DMS 273 (cell line): ENCODE results near the gene SIVA1.

Experiments
- DNase-seq: peaks from one replicate; lab custom pipeline; 2025; ENCODE audit not compliant: unreplicated experiment; lab: John Stamatoyannopoulos, UW

The SIVA1 gene

DNA sequence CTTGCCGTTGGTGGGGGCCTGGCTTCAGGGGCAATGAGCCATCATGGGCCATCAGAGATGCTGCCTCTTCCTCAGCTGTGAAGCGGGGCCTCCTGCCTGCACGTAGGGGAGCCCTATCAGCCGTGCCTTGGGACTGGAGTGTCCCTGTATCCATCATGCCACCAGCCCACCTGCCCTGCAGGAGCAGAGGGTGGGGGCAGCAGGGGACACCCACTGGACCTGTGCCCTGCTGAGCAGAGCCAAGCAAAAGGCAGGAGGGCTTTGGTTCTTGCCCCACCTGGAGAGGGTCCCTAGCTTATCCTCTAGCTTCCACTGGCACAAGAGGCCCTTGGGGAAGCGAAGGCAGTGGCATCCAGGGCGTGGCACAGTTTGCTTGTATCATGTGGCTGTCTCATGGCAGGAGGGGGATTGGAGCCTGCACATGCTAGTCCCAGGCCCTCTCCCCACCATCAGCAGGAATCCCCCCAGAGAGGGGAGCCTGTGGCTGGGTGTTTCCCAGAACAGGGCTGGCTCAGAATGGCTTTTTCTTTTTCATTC is 18.8 kb upstream of the SIVA1 start:
- no peak for DNase-seq

- DNase-seq = no peak
These were observed 18.4 kb upstream of the SIVA1 start for GRCh38 chr14:104734601-104734990.

GRCh38 chr14:104734991-104735779 is 17.8 kb upstream of the SIVA1 start:
- no peak for DNase-seq

DNA sequence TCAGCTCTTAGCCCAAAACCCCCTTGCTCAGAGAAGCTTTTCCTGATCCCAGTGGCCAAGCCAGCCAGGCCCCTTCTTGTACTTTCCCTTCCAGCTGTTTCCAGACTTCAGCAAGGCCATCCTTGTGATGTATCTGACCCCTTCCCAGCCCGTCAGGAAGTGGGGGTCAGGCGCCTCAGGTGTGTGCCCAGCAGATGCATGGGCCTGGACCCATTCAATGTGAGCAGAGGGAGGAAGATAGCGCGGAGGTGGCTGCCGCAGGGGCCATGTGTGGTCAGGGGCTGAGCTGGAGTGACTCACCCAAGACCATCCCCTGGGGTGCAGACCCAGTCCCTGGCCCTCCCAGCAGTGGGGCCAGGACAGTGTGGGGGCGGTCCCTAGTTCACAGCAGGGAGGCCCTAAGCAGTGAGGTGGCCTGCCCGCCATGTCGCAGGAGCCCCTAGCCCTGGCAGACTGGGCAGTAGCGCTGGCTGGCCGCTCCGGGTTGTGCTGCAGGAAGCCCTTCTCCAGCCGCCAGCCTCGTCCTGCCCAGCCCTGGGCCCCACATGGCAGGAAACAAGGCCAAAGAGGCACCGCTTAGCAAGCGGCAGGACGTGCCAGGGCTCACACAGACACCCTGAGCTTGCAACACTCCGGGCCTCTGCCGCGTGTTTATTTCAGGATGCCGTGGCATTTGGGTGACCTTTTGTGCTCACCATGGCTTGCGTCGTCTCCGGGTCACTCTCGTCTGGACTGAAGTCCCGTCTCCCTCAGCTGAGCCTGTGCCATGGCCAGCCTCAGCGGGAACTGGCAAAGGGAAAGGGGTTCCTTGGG is 16.9 kb upstream of the SIVA1 start:
- DNase-seq = no peak

GRCh38 chr14:104738375-104739019 is 14.4 kb upstream of the SIVA1 start:
- DNase-seq = no peak

DNA sequence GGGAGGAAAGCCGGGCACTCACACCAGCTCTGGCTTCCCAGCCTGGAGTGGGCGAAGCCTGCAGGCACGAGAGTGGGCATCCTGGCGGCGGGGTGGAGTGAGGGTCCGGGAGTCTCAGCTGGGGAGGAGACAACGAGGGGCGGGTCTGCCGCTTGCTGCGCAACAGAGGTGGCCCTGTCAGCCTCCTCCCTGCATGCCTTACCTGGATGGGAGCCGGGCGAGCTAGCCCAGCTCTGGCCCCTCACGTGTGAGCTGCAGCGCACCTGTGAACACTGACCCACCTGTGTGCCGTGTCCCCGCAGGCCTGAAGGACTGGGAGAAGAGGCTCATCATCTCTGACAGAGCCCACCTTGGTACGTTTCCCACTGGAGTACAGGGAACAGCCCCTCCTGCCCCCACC is 13.9 kb upstream of the SIVA1 start:
- DNase-seq = no peak

DNA sequence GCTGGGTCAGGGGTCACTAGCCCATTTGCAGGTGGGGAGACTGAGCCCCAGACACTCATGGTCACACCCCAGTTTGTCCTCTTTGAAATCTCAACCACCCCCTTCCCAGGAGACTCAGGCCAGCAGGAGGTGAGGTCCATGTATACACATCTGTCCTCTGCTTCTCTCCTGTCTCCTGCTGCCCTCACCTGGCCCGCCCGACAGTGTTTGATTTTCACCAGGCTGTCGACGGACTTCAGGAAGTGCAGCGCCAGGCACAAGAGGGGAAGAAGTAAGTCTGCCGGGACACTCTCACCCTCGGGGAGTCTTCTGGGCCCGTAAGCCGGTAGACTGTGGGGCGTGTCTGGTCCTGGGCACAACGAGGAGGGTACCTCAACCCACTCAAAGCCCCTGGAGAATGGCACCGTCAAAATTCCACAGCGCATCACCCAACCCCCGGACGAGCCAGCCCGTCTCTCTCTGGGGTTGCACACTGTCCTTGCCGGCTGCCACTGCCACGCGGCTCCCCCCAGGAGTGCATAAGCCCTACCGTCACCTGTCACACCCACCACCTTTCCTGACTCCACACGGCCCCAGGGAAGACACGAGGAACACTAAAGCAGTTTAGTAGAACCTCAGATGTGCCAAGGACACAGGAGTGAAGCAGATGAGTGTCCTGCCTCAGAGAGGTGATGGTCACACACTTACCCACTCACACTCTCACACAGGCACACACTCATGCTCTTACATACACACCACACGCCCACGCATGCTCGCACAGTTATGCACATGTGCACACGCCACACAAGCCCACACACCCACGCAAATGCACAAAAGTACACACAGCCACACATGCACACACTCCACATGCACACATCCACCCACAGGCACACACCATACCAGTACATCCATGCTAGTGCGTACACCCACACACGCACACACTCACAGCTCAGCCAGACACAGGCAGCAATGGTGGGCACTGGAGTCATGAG is 13.1 kb upstream of the SIVA1 start:
- DNase-seq = no peak

- DNase-seq = no peak
These were observed 11.7 kb upstream of the SIVA1 start for GRCh38 chr14:104741108-104741802.

DNA sequence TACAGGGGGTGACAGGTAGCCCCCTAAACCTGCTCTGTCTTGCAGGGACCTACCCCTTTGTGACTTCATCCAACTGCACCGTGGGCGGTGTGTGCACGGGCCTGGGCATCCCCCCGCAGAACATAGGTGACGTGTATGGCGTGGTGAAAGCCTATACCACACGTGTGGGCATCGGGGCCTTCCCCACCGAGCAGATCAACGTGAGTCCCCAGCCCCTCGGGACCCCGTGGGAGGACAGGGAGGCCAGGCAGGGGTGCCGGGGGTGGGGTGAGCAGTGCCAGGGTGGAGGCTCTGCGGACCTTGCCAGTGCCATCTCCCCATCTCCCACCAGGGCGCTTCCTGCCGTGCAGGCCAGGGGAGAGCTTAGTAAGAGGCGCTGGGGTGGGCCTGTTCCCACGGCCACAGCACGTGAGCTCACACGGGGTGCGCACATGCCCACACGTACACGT is 11.1 kb upstream of the SIVA1 start:
- DNase-seq = no peak

- no peak for DNase-seq
These were observed 10.1 kb upstream of the SIVA1 start for GRCh38 chr14:104742586-104743455.

DNA sequence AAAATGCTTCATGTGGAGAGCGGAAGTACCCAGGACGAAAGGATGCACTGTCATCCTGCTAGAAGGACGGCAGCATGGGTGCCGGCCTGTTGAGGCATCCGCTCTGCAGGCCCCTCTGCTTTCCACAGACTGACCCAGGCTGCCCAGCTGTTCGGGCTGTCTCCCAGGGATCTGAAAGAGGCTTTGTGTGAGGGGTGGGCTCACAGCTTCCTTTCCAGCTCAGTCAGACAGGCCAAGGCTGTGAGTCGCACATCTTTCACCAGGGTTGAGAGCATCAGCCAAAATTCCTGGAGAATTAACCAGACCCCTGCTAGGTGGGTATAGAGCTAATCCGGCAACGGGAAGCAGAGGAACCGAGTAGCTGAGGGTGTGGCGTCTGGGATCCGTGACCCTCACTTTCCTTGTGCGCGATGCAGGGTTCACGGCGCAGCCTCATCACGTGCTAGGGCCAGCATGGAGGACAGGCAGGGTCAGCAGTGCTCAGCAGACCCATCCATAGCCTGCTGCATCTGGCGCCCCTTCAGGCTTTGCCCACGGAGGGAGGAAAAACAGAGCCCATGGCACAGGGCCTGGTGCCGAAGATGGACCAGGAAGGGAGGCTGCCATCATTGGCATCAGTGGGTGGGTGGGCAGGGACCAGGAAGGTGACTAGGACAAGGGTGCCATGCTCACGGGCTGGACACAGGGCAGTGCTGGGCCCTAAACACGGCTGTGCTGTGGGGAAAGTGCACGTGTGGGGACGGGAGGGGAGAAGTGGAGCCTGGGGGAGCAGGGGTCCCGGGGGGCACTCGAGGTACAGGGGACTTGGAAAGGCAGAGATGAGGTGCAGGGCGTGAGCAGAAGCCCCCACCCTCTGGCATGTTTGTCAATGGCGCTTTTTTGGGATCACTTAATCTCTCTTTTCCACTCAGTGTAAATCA is 9.2 kb upstream of the SIVA1 start:
- DNase-seq = no peak

- DNase-seq = no peak
These were observed 8.5 kb upstream of the SIVA1 start for GRCh38 chr14:104744484-104744883.

- DNase-seq = no peak
These were observed 7.5 kb upstream of the SIVA1 start for GRCh38 chr14:104745431-104745830.

- no peak for DNase-seq
These were observed 6.8 kb upstream of the SIVA1 start for GRCh38 chr14:104746071-104746545.

DNA sequence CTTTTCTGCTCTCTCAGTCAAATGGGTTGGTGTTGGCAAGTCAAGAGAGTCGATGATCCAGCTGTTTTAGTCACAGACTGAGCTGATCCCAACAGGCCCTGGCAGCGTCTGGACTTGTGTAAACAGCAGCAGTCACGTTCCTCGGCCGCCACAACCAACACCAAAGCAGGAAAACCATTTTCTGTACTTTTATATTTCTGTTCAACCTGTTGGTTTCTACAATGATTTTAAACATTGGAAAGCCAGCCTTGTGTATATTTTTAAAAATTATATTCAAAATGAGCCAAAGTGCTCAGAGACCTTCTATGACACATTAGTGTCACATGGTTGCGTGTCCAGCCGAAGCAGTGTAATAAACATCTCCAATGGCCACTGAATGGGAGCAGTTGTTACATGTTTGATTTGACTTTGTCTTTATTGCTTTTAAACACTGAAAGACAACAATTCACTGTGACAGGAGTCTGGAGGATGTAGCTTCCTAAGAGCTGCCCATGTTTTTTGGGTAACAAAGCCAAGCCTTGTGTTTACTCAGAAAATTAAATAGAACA is 5.9 kb upstream of the SIVA1 start:
- DNase-seq = peak; percentile 64

- DNase-seq = no peak
These were observed 5.1 kb upstream of the SIVA1 start for GRCh38 chr14:104747876-104748275.

DNA sequence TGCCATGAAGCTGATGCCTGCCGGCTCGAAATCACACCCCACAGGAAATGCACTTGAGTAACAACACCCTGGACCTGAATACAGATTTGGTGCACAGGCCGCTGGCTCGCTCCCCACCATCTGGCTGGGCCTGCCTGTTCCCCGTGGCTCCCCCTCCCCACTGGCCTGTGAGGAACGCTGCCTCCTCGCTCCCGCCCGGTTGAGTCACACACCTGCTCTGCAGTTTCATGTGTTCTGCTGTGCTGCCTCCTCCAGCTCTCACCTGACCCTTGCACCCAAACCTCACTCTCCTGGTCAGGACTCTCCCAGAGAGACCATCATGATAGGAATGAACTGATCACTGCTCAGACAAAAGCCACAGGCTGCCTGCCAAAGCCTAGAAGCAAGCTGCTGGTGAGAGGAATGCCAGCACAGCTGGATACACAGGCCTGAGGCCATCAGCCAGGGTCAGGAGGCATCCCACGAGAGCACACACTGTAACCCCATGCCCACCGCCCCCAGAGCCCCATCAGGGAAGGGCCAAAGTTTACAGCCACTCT is 3.8 kb upstream of the SIVA1 start:
- peak; percentile 92 for DNase-seq
